IPS DF 19.7 (cell line): ENCODE data around the gene SPIRE2.
"Not testable (repeated sequence)": the region's sequence is repeated elsewhere in the genome, so short reads cannot be mapped to it uniquely, and the experiment has no call there.

Experiments
- DNase-seq: peaks from one replicate; pipeline ENCODE4 v3.0.0-alpha.2; 2013; ENCODE audit warnings: low read depth, low spot score

SPIRE2 gene

DNA sequence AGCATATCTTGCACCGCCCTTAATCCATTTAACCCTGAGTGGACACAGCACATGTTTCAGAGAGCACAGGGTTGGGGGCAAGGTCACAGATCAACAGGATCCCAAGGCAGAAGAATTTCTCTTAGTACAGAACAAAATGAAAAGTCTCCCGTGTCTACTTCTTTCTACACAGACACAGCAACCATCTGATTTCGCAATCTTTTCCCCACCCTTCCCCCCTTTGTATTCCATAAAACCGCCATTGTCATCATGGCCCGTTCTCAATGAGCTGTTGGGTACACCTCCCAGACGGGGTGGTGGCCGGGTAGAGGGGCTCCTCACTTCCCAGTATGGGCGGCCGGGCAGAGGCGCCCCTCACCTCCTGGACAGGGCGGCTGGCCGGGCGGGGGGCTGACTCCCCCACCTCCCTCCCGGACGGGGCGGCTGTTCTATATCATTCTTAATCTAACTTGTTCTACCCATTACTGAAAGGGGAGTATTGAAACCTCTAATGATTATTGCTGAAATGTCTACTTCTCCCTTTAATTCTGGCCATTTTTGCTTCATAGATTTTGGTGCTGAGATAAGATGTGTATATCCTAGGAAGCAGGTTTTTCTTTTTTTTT lies 21.6 kb upstream of the SPIRE2 start:
- not testable (repeated sequence) for DNase-seq

DNA sequence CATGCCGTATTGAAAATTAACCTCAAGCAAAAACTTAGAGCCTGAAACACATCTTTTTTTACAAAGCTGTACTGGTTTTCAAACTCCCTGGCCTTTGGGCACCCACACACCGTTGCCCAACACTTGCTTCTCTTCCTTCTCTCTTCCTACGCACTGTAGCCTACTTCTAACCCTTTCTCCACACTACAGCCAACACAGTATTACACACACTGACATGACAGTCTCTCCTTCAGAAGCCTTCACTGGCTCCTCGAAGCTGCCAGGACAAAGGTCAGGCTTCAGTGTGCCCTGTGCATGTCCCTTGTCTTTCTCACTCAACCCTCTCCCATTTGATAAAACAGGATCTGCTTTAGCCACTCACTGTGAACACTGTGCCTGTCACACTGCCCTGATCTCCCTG lies 19.8 kb upstream of the SPIRE2 start:
- no peak for DNase-seq

DNA sequence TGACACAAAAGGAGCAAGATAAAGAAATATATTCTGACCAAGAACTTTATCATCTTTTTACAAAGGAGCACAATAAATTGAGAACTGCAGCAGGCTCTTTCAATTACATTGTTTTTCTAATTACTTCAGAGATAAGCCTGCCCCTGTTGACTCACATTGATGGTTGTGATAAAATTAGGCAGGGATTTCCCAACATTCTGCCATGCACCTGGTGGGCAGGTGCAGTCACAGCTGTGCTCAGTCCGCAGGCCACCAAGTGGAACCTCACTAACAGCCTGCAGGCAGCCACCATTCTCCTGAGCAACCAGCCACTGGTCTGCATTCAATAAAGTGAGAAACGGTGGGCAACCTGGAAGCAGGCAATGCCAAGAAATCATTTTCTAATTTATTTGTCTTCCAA lies 17.0 kb upstream of the SPIRE2 start:
- DNase-seq: no peak

DNA sequence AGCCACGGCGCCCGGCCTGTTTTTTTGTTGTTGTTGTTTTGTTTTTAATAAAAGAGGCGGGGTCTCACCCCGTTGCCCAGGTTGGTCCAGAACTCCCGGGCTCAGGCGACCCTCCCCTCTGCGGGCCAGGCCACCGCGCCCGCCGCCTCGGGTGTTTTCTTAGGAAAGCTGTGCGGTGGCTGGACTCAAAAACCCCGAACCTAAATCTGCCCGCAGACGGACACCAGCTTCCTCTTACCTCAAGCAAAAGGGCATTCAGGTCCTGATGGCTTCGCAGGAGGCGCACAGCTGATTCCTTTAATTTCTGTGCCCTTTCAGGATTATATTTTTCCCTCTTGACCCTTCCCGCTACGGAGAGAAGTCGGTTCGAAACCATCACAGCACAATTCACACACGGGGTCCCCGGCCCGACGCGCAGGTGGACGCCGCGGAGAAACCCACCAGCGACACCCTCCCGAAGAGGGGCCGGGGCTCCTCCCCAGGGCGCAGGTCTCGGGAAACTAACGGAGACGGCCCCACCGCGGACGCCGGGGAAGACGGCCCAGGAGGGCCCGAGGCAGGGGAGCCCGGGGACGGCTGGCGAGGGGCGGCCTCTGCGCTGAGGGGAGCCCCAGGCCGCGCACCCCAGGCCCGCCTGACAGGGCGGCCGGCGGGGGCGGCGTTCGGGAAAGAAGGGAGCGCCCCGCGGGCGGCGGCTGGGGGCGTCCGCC lies 12.5 kb upstream of the SPIRE2 start:
- no peak for DNase-seq

DNA sequence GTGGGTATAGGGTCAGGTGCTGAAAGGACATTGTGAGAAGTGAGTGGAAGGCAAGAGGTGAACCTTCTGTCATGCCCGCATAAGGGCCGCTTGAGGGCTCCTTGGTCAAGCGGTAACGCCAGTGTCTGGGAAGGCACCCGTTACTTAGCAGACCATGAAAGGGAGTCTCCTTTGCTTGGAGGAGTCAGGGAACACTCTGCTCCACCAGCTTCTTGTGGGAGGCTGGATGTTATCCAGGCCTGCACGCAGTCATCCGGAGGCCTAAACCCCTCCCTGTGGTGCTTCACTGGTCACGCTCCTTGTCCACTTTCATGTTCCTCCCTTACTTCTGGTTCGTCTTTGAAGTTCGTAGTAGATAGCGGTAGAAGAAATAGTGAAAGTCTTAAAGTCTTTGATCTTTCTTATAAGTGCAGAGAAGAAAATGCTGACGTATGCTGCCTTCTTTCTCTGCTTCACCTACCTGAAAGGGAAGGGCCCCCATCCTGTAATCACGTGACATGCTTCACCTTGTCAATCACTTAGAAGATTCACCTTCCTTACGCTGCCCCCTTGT lies 9.3 kb upstream of the SPIRE2 start:
- DNase-seq: not testable (repeated sequence)

DNA sequence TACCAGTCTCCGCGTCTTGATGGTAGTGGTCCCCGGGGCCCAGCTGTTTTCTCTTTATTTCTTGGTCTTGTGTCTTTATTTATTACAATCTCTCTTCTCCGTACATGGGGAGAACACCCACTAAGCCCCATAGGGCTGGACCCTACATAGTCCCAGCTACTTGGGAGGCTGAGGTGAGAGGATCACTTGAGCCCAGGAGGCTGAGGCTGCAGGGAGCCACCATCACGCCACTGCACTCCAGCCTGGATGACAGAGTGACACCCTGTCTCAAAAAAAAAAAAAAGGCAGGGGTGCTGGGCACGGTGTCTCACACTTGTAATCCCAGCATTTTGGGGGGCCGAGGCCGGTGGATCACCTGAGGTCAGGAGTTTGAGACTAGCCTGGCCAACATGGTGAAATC lies 8.8 kb upstream of the SPIRE2 start:
- DNase-seq: not testable (repeated sequence)

DNA sequence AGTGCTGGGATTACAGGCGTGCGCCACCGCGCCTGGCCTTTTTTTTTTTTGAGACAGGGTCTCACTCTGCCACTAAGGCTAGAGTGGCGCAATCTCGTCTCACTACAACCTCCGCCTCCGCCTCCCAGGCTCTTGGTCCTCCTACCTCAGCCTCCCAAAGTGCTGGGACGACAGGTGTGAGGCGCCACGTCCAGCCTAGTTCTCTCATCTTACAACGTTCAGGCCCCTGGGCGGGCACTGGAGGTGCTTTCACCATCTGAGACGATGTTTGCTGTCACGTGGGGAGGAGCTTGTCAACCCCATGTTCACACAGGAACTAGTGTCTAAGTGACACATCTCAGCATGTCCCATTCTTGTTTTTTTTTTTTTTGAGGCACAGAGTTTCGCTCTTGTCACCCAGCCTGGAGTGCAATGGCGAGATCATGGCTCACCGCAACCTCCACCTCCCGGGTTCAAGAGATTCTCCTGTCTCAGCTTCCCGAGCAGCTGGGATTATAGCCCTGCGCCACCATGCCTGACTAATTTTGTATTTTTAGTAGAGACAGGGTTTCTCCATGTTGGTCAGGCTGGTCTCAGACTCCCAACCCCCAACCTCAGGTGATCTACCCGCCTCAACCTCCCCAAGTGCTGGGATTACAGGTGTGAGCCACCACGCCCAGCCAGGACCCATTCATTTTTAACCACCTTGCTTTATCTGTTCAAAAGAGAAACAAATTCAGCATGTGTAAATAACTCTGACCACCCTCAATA lies 6.7 kb upstream of the SPIRE2 start:
- no peak for DNase-seq

DNA sequence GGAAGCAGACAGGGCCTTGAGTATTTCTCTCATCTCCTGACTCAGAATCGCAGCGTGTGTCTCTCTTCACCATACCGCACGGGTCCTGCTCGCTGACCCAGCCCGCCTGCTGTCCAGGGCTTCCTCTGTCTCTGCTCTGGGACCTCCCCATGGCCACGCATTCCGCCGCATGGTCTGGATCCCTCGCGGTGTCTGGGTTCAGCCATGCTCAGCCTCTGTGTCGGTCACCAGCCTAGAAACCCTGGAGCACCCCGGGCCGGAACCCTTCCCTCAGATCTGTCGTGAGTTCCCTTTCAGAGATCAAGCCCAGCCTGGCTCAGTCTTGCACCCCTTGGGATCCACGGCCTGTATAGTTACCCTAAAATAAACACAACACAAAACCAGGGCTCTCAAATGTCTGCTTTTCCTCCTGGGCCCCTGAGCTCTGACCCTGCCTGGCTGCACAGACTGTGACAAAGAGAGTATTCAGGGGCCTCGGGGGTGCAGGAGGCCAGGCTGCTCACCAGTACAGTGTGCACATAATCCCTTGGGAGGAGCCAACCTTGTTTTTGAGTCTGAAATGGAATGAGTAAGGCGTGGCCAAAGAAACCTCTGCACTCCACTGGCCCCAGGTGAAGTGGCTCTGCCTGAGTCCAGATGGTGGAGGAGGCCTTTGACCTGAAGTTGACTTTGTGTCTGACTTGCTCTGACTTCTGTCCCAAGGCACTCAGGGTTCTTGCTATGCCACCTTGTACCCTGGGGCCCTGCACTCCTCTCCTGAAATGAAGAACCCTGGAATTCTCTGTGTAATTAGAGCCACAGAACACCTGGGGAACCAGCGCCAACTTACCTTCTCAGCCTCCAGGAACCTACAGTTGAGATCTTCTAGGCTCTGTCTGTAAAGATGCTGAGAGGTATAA lies 5.8 kb upstream of the SPIRE2 start:
- DNase-seq: no peak

DNA sequence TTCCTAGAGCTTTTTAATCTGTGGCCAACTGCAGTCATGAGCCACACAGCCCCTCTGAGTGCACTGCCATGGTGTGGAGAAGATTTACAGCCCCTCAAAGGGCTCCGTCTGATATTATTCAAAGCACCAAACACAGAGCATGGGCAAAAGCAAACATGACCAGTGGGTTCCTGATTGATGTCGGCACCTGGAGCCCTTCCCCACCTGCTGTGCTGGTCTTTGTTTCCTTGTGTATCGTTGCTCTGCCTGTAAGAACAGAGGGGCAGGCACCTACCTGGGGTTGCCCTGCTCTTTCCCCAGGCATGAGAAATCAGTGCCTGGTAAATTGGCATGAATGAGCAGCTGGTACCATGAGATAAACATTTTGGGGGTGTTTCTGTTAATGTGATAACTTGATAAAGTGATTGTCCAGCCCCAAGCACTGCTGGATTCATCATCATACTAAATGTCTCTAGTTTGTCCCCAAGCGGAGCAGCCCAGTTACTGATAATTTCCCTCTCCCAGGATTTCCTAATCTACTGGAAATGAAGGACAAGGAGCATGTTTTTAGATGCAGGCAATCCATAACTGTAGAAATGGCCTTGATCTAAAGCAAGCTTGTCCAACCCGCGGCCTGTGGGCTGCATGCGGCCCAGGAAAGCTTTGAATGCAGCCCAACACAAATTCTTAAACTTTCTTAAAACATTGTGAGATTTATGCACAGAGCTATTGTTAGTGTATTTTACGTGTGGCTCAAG lies 5.0 kb upstream of the SPIRE2 start:
- DNase-seq: no peak

DNA sequence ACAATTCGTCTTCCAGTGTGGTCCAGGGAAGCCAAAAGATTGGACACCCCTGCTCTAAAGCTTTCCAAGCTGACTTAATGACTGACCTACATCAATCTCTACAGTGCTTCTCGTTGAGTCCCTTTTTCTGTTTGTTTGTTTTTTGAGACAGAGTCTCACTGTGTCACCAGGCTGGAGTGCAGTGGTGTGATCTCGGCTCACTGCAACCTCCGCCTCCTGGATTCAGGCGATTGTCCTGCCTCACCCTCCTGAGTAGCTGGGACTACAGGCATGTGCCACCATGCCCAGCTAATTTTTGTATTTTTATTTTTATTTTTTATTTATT lies 4.5 kb upstream of the SPIRE2 start:
- DNase-seq: not testable (repeated sequence)

DNA sequence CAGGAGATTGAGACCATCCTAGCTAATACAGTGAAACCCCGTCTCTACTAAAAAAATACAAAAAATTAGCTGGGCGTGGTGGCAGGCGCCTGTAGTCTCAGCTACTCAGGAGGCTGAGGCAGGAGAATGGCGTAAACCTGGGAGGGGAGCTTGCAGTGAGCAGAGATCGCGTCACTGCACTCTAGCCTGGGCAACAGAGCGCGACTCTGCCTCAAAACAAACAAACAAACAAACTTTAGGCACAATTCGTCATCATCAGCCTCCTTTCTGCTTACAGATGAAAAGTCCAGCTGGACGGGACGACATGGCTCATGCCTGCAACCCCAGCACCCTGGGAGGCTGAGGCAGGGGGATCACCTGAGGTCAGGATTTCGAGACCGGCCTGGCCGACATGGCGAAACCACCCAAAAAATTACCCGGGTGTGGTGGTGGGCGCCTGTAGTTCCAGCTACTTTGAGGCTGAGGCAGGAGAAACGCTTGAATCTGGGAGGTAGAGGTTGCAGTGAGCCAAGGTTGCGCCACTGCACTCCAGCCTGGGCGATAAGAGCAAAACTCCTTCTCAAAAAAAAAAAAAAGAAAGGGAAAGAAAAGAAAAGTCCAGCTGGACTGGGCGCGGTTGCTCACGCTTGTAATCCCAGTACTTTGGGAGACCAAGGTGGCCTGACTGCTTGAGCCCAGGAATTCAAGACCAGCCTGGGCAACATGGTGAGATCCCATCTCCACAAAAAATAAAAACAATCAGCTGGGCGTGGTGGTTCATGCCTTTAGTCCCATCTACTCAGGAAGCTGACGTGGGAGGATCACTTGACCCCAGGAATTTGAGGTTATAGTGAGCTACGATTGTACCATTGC lies 1.5 kb upstream of the SPIRE2 start:
- no peak for DNase-seq

DNA sequence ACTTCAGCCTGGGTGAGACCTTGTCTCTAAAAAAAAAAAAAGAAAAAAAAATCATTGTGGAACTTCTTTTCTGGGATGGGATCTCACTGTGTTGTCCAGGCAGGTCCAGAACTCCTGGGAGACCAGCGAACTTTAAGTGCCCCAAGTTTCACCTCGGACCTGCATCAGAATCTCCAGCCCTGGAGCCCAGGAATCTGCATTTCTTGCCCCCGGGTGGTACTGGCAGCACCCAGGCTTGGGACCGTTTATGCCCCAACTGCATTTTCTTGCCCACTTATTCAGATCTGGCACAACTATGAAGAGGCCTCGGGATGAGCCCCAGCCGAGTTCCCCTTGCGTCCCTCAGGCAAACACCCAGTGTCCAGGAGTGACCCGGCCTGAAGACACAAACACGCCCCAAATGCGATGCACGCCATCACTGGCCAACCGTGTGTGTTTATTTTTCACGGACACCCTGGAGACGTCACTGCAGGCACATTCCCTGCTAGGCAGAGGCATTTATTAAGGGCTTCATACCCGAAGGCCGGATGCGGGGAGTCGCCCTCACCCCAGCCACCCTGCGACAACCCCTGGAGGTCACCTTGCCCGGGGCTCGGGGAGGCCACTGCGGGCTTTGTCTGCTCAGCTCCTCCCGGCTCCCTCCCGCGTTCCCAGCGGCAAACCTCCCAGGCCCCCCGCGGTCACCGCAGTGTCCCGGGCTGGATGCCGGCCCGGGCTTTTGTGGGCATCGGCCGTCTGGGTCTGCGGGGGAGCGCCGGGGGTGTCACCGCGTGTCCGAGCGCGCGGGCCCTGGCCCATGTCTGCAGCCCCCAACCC lies 684 bp upstream of the SPIRE2 start:
- DNase-seq: no peak

DNA sequence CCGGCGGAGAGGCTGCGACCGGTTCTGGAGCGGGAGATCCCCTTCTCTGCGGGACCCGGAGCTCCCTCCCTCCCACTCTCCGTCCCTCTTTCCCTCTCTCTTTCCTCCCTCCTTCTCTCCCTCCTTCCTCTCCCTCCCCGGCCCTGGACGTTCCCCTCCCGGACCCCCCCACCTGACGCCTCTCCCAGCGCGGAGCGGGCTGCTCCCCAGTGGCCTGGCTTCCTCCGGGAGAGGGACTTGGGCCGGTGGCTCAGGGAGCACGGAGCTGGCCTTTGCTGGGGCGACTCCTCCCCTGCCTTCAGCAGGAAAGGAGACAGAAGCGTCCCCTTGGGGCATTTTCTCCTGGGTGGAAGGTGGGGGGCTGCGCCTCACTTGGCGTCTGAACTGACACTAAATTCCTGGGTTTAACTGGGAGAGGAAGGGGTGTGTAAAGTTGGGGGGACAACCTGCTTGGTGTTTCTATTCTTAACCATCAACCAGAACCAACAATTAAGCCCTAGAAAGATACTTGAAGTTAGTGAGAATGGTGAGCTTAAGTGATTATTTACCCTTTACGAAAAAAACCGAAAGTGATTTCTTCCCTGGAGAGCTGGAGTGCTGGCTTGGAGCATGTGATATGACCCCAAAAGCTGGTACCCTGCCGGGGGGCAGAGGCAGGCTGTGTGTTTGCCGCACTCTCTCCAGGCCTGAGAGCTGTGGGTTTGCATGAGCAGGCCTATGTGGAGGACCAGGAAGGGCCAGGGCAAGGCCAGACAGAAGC lies 775 bp downstream of the SPIRE2 start:
- DNase-seq: no peak

DNA sequence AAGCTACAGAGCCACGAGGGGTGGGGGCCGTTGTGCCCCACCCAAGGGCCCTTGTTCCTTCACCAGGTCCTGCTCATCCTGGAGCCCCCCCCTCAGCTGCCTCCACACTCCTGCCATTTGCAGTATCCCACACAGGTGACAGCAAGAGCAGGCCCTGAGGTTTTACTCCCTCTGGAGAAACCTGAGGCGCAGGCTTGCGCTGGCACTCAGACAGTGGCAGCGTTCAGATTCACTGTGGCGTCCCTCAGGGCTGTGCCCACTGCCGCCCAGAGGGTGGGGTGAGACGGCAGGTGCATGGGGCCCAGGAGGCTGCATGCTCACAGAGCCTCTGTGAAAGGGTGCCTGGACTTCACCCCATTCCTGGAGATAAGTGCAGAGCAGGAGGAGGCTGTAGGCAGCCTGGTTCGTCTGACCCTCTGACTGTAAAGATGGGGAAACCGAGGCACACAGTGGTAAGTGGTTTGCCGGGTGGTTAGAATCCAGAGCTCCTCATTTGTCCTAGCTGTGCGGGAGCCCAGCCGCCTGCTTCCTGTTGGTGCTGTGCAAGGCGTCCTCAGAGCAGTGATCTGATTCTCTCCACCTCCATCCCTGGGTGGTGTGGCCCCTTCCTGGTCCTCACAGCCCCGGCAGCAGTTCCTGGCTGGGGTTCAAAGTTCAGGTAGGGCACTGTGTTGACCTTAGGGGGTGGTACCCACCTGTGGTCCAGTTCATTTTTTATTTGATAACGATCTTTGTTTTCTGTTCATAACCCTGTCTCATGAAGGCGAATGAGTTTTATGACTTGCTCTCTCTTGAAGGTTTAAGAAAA lies 1.6 kb downstream of the SPIRE2 start:
- no peak for DNase-seq

DNA sequence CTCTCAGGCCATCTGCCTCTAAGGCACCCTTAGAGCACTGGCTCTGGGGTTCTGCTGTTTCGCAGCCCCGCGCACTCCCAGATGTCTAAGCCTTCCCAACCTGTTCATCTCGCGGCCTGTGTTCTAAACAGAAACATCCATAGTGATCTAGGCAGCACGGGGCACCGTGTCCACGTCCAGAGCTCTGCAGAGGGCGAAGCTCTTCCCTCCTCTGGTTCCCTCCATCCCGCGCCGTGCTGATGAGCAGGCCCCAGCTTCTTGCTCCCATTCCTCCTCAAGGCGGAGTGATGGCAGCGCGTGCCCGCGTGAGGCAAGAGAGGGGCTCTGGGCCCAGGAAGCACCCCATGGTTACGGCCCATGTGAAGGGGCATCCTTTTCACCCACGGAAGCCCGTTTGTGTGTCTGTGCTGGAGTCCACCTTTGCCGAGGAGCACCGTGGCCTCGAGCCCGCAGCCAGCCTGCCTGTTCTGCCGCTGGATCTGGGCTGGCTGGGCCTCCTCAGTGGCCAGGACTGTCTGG lies 3.6 kb downstream of the SPIRE2 start:
- DNase-seq: no peak

DNA sequence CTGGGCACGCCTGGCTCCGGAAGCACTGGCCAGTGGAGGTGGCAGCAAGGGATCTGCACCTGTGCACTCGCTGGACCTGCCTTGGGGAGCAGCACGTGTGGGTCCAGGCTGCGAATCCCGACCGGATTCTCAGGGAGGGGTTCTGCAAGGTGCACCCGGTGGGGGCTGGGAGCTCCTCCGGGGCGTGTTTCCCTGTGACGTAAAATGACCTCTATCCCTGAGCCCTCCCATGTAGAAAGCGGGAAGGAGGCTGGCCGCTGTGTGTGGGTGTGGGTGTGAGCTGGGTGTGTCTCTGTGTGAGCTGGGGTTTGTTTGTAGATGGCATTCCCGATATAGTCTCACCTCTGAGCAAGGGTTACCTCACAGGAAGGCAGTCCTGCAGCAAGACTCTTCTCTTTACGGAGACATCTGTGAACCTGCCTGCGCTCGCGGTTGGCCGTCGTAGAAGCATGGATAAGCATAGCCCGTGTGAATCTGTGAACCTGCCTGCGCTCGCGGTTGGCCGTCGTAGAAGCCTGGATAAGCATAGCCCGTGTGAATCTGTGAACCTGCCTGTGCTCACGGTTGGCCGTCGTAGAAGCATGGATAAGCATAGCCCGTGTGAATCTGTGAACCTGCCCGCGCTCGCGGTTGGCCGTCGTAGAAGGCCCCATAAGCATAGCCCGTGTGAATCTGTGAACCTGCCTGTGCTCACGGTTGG lies 5.5 kb downstream of the SPIRE2 start:
- not testable (repeated sequence) for DNase-seq
